Thoracic aorta (tissue), 2 donors: Measurements from ENCODE around the gene KCNJ6. TPM values are rescaled to one million over a fixed set of nuclear protein-coding genes. Genes with fewer than 3 reads are reported as not detected.

Experiments
- ATAC-seq: fragments of 150-250 bp; one replicate; pipeline ENCODE4 v1.8.0; 2017; ENCODE audit warnings: low read depth; ENCODE audit not compliant: insufficient number of reproducible peaks, low FRiP score
- DNase-seq: peaks from one replicate; pipeline ENCODE4 v3.0.0-alpha.2; 2020; ENCODE audit warnings: low spot score
- H3K27ac ChIP-seq, 2 donors: fragments of 200-600 bp; sonication (generic); 1 replicate in 1 of 2; 2 replicates in 1 of 2; pipeline ENCODE4 v1.5.1; 2016; ENCODE audit warnings: mild to moderate bottlenecking in 2 of 2, moderate library complexity in 2 of 2
- H3K27me3 ChIP-seq: fragments of 200-600 bp; sonication (generic); replicated peaks from 2 replicates; pipeline ENCODE4 v1.6.0; 2016; ENCODE audit warnings: mild to moderate bottlenecking; ENCODE audit not compliant: insufficient read depth
- H3K36me3 ChIP-seq: fragments of 200-600 bp; sonication (generic); one replicate; pipeline ENCODE4 v1.5.1; 2016
- H3K4me1 ChIP-seq, 2 donors: fragments of 200-600 bp; sonication (generic); 1 replicate in 1 of 2; 2 replicates in 1 of 2; pipeline versions ENCODE4 v1.5.1 to v1.6.0; 2016; ENCODE audit warnings: low read depth in 2 of 2, mild to moderate bottlenecking in 1 of 2; ENCODE audit not compliant: control insufficient read depth in 1 of 2
- H3K4me3 ChIP-seq: fragments of 200-600 bp; sonication (generic); 2 replicates; pipeline ENCODE4 v1.5.1; 2016; ENCODE audit warnings: mild to moderate bottlenecking
- H3K9me3 ChIP-seq: fragments of 200-600 bp; sonication (generic); 2 replicates; pipeline ENCODE4 v1.5.1; 2016
- CTCF ChIP-seq: fragments of 200-600 bp; sonication (generic); IDR thresholded peaks from one replicate; pipeline ENCODE4 v1.5.1; 2019; ENCODE audit warnings: antibody characterized with exemption
- total RNA-seq, 2 donors: library from RNA; depleted of rRNA; stranded (reverse); fragments of >200 nt; gene quantifications; one replicate each; pipeline versions ENCODE4 v1.1.0 to v1.2.3, GENCODE V29; 2016

KCNJ6 gene
- total RNA-seq, 2 donors from 2014 or later = not detected

- DNase-seq (no peak), ATAC-seq (no peak)
- Histone ChIP-seq H3K36me3 (no peaks in the 10 kb centered on the region), H3K27me3 (no peaks in the 10 kb centered on the region), H3K4me1 (peaks cover 0 to 18% of the 10 kb centered on the region in 2 donors), H3K4me3 (no peak overlapping the region), H3K27ac (no peak overlapping the region), H3K9me3 (no peaks in the 10 kb centered on the region)
- TF ChIP-seq CTCF = no peak
These were observed 221.1 kb downstream of the KCNJ6 start for GRCh38 chr21:37695111-37695510.

- Histone ChIP-seq H3K4me1 (no peaks in the 10 kb centered on the region), H3K27me3 (no peaks in the 10 kb centered on the region), H3K36me3 (no peaks in the 10 kb centered on the region), H3K9me3 (no peaks in the 10 kb centered on the region), H3K4me3 (no peak overlapping the region), H3K27ac (no peak overlapping the region)
- DNase-seq (no peak), ATAC-seq (no peak)
- no peak for TF ChIP-seq CTCF
These were observed 227.2 kb downstream of the KCNJ6 start for GRCh38 chr21:37688952-37689659.

GRCh38 chr21:37686991-37687810, 229.1 kb downstream of the KCNJ6 start:
- TF ChIP-seq CTCF = no peak
- DNase-seq (no peak), ATAC-seq (no peak)
- Histone ChIP-seq H3K9me3 (no peaks in the 10 kb centered on the region), H3K36me3 (no peaks in the 10 kb centered on the region), H3K4me3 (no peak overlapping the region), H3K4me1 (peaks cover 4 to 13% of the 10 kb centered on the region in 2 donors), H3K27ac (no peak overlapping the region), H3K27me3 (no peaks in the 10 kb centered on the region)

GRCh38 chr21:37684547-37684946, 231.7 kb downstream of the KCNJ6 start:
- no peak overlapping the region for H3K4me3 ChIP-seq
- H3K36me3 ChIP-seq = no peaks in the 10 kb centered on the region
- no peak for ATAC-seq
- H3K27me3 ChIP-seq = no peaks in the 10 kb centered on the region
- H3K9me3 ChIP-seq = no peaks in the 10 kb centered on the region
- no peak for DNase-seq
- peaks cover 4 to 13% of the 10 kb centered on the region in 2 donors for H3K4me1 ChIP-seq
- no peak overlapping the region for H3K27ac ChIP-seq
- TF ChIP-seq CTCF = no peak

GRCh38 chr21:37684115-37684493, 232.2 kb downstream of the KCNJ6 start:
- no peak overlapping the region for H3K27ac ChIP-seq
- H3K4me1 ChIP-seq = peaks cover 4 to 13% of the 10 kb centered on the region in 2 donors
- no peaks in the 10 kb centered on the region for H3K9me3 ChIP-seq
- ATAC-seq = no peak
- H3K36me3 ChIP-seq = no peaks in the 10 kb centered on the region
- no peak overlapping the region for H3K4me3 ChIP-seq
- no peaks in the 10 kb centered on the region for H3K27me3 ChIP-seq
- TF ChIP-seq CTCF = no peak
- no peak for DNase-seq
